GM06990 (cell line): ENCODE measurements around the gene ADCY9.

Source experiments
- DNase-seq: peaks from one replicate; pipeline ENCODE4 v3.0.0-alpha.2; 2011; ENCODE audit not compliant: insufficient read length; ENCODE audit errors: extremely low read depth
- H3K27me3 ChIP-seq: replicated peaks from 2 replicates; pipeline ENCODE4 v1.6.0; 2011; ENCODE audit warnings: low read length; ENCODE audit not compliant: control insufficient read depth, insufficient read depth
- H3K36me3 ChIP-seq: 2 replicates; pipeline ENCODE4 v1.5.1; 2011; ENCODE audit warnings: low read length; ENCODE audit not compliant: control insufficient read depth, insufficient read depth
- H3K4me3 ChIP-seq: replicated peaks from 2 replicates; pipeline ENCODE4 v1.5.1; 2011; ENCODE audit warnings: low read depth, mild to moderate bottlenecking, control low read depth, low read length
- TF ChIP-seq, protein P1 (sequence below): IDR thresholded peaks from 2 replicates; pipeline ENCODE4 v1.5.1; 2011; ENCODE audit warnings: low read length, control low read depth, mild to moderate bottlenecking, inconsistent platforms; ENCODE audit not compliant: insufficient read depth, poor library complexity, severe bottlenecking

The ADCY9 gene

GRCh38 chr16:3992297-3993051, 123.8 kb downstream of the ADCY9 start:
- TF ChIP-seq, protein P1, sequence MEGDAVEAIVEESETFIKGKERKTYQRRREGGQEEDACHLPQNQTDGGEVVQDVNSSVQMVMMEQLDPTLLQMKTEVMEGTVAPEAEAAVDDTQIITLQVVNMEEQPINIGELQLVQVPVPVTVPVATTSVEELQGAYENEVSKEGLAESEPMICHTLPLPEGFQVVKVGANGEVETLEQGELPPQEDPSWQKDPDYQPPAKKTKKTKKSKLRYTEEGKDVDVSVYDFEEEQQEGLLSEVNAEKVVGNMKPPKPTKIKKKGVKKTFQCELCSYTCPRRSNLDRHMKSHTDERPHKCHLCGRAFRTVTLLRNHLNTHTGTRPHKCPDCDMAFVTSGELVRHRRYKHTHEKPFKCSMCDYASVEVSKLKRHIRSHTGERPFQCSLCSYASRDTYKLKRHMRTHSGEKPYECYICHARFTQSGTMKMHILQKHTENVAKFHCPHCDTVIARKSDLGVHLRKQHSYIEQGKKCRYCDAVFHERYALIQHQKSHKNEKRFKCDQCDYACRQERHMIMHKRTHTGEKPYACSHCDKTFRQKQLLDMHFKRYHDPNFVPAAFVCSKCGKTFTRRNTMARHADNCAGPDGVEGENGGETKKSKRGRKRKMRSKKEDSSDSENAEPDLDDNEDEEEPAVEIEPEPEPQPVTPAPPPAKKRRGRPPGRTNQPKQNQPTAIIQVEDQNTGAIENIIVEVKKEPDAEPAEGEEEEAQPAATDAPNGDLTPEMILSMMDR = no peak
- H3K36me3 ChIP-seq = no peaks in the 10 kb centered on the region
- no peak for DNase-seq

DNA sequence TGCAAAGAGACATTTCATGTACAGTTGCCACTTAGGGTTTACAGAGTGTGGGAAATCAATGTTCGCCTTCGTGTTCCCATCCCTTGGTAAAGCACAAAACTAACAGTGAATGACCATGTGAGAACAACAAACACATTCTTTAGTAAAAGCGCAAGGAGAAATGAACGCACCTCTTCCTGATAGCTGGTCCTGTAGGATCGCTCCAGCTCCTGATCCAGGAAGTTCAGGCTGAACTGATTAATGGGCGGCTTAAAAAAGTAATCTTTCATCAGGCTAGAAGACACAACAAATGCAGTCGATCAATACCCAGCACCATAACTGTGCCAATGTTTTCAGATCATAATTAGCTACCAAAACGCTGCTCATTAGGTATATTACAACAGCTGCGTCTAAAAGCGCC, 127.4 kb downstream of the ADCY9 start:
- no peaks in the 10 kb centered on the region; the same call in 1 of the 2 replicates for H3K27me3 ChIP-seq
- TF ChIP-seq, protein P1 = no peak
- DNase-seq = no peak
- H3K4me3 ChIP-seq = no peak overlapping the region
- no peaks in the 10 kb centered on the region for H3K36me3 ChIP-seq

More at GRCh38 chr16:3992297-3993051, 123.8 kb downstream of the ADCY9 start:
- no peaks in the 10 kb centered on the region for H3K27me3 ChIP-seq
- H3K4me3 ChIP-seq = no peak overlapping the region

DNA sequence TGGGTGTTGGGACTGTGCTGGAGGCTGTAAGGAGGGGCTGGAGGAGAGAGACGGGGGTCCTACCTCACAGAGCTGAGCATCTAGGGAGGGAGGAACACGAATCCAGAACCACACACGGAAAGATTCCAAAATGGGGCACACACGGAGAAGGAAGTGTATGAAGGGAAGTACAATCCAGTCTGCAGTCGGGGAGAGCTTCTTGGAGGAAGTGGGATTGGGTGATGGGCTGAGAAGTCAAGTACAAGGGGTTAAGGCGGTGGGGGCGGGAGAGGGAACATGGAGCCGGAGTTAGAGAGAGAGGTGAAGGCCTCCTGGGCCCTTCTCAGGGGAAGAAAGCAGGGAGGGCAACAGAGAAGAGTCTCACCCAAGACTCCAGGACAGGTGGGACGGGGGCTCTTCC, 128.2 kb downstream of the ADCY9 start:
- no peak for DNase-seq
- TF ChIP-seq, protein P1 = no peak
- Histone ChIP-seq H3K27me3 (no peaks in the 10 kb centered on the region; the same call in 1 of the 2 replicates), H3K36me3 (no peaks in the 10 kb centered on the region), H3K4me3 (no peak overlapping the region)

- Histone ChIP-seq H3K27me3 (no peaks in the 10 kb centered on the region; the same call in 1 of the 2 replicates), H3K36me3 (no peaks in the 10 kb centered on the region), H3K4me3 (no peak overlapping the region)
- TF ChIP-seq, protein P1 = no peak
- no peak for DNase-seq
Measured at GRCh38 chr16:3987231-3987630, 129.0 kb downstream of the ADCY9 start.

GRCh38 chr16:3986235-3986544, 130.1 kb downstream of the ADCY9 start:
- no peaks in the 10 kb centered on the region; the same call in 1 of the 2 replicates for H3K27me3 ChIP-seq
- no peak overlapping the region for H3K4me3 ChIP-seq
- TF ChIP-seq, protein P1 = no peak
- no peaks in the 10 kb centered on the region for H3K36me3 ChIP-seq
- no peak for DNase-seq
